ENCODE results near the gene CLCN3.

CLCN3 gene

DNA sequence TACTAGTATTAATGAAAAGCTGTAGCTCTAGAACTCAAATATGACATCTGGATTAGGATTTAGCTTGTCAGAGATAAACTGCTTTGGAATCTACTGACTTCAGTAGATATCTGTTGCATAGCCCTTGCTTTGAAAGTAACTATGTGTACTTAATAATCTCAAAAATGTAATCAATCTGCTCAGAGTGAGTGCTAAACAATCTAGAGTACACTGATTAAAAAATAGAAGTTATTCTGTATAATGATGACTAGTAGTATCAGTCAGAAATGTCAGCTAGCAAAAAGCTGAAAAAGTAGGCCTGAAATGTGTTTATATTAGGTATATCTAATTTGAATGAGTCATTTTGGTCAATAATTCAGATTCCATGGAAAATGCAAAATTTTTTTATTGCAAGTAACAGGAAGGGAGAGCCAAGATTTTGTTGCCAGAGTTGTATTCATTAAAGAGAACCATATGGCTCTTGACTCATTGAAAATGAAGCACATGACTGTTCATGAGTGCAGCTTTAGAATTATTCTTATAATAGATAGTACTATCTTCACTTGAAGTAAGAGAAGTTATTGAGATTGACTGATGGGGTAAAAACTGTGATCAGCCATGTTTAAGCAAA is 20.0 kb downstream of the CLCN3 start:
- FAIRE-seq: no peak
- DNase-seq (ENCODE audit: insufficient read length): no peak
- TF ChIP-seq POLR2AphosphoS5 (IDR thresholded peaks at IDR 0.05; ENCODE audit: low read depth, low read length) (no peak), TAF1 (IDR thresholded peaks at IDR 0.05; ENCODE audit: borderline replicate concordance, low read depth, low read length) (no peak), POLR2A (IDR thresholded peaks at IDR 0.05; ENCODE audit: low read depth, low read length) (no peak)

DNA sequence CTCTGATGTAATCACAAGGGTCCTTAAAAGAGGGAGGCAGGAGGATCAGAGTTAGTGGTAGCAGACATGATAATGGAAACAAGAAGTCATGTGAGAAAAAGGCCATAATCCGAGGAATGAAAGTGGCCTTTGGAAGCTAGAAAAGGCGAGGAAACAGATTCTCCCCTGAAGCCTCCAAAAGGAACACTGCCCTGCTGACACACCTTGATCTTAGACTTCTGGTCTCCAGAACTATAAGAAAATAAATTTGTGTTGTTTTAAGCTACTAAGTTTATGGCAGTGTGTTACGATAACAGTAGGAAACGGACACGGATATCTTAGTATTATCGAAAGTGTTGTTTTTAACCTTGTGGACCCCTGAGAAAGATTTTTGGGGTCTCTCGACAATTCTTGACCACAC is 24.4 kb downstream of the CLCN3 start:
- FAIRE-seq (no peak), DNase-seq (ENCODE audit: insufficient read length) (no peak)
- TF ChIP-seq TAF1 (IDR thresholded peaks at IDR 0.05; ENCODE audit: borderline replicate concordance, low read depth, low read length) (no peak), POLR2AphosphoS5 (IDR thresholded peaks at IDR 0.05; ENCODE audit: low read depth, low read length) (no peak), POLR2A (IDR thresholded peaks at IDR 0.05; ENCODE audit: low read depth, low read length) (no peak)

DNA sequence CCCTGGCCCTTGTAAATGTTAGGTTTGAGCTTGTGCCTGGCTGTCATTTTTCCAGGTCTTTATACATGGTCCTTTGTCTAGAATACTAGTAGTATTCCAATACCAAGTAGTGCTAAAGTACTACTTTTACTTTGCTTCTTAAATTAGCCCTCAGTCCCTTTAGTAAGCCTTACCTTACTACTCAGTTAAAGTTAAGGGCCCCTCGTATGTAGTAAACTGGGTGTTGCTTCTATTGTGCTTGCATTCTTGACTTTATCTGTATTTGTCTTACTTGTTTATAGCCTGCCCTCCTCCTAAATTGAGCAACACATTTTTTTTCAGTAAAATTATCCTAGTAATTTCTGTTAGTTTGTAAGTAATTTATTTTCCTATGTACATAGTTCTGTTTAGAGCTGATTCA is 25.2 kb downstream of the CLCN3 start:
- DNase-seq (ENCODE audit: insufficient read length) (no peak), FAIRE-seq (no peak)
- no peak for TF ChIP-seq POLR2A (IDR thresholded peaks at IDR 0.05; ENCODE audit: low read depth, low read length)
- no peak for TF ChIP-seq TAF1 (IDR thresholded peaks at IDR 0.05; ENCODE audit: borderline replicate concordance, low read depth, low read length)
- TF ChIP-seq POLR2AphosphoS5 (IDR thresholded peaks at IDR 0.05; ENCODE audit: low read depth, low read length): no peak

DNA sequence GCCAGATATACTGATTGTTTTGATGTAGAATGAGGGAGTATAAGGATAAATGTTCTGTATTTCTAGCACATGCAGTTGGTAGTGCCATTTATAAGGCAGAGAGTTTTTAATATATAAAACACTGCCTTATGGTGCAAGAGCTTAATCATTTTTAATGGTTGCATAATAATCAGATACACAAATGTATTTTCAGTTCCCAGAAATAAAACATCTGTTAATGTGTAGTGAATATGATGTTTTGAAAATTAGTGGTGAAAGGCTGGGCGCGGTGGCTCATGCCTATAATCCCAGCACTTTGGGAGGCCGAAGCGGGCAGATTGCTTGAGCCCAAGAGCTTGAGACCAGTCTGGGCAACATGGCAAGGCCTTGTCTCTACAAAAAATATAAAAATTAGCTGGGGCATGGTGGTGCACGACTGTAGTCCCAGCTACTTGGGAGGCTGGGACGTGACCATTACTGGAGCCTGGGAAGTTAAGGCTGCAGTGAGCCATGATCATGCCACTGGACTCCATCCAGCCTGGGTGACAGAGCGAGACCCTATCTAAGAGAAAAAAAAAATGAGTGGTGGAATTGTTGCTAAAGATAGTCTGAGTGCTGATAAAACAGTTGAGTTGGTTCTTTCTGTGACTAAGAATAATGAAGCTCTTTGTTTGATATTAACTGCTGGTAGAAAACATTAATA is 29.3 kb downstream of the CLCN3 start:
- FAIRE-seq (no peak), DNase-seq (ENCODE audit: insufficient read length) (no peak)
- TF ChIP-seq POLR2AphosphoS5 (IDR thresholded peaks at IDR 0.05; ENCODE audit: low read depth, low read length) (no peak), POLR2A (IDR thresholded peaks at IDR 0.05; ENCODE audit: low read depth, low read length) (no peak), TAF1 (IDR thresholded peaks at IDR 0.05; ENCODE audit: borderline replicate concordance, low read depth, low read length) (no peak)

- no peak for FAIRE-seq
- no peak for DNase-seq (ENCODE audit: insufficient read length)
- TF ChIP-seq TAF1 (IDR thresholded peaks at IDR 0.05; ENCODE audit: borderline replicate concordance, low read depth, low read length): no peak
Observed at GRCh38 chr4:169650227-169650936, 30.0 kb downstream of the CLCN3 start.

DNA sequence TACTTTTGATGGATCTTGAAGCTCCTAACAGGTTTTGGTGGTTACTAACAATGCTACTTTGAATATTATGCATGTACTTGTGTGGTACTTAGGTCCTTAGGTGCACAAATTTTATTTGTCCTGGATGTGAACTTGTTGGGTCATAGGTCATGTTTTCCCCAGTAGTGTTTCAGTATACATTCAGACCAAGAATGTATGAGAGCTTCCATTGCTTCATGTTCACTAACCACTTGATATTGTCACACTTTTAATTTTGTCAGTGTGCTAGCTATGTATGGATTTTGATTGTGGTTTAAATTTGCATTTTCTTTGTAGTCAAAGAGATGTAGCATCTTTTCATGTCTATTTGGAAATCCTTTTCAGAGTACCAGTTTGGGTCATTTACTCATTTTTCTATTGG is 32.2 kb downstream of the CLCN3 start:
- DNase-seq (ENCODE audit: insufficient read length): no peak

DNA sequence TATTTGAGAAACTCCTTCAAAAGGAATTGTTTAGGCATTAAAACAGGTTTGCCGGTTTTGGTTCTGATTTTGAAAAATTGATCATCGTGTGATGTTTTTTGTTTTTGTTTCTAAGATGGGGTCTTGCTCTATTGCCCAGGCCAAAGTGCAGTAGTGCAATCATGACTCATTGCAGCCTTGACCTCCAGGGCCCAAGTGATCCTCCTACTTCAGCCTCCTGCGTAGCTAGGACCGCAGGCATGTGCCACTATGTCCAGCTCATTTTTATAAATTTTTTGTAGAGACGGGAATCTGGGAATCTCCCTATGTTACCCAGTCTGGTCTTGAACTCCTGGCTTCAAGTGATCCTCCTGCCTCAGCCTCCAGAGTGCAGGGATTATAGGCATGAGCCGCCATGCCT is 35.0 kb downstream of the CLCN3 start:
- no peak for FAIRE-seq
- no peak for TF ChIP-seq POLR2A (IDR thresholded peaks at IDR 0.05; ENCODE audit: low read depth, low read length)
- TF ChIP-seq TAF1 (IDR thresholded peaks at IDR 0.05; ENCODE audit: borderline replicate concordance, low read depth, low read length): no peak
- TF ChIP-seq POLR2AphosphoS5 (IDR thresholded peaks at IDR 0.05; ENCODE audit: low read depth, low read length): no peak
- no peak for DNase-seq (ENCODE audit: insufficient read length)

More for the DNA sequence above, 32.2 kb downstream of the CLCN3 start:
- TF ChIP-seq TAF1 (IDR thresholded peaks at IDR 0.05; ENCODE audit: borderline replicate concordance, low read depth, low read length) (no peak), POLR2AphosphoS5 (IDR thresholded peaks at IDR 0.05; ENCODE audit: low read depth, low read length) (no peak), POLR2A (IDR thresholded peaks at IDR 0.05; ENCODE audit: low read depth, low read length) (no peak)
- peak; percentile 61 for FAIRE-seq

DNA sequence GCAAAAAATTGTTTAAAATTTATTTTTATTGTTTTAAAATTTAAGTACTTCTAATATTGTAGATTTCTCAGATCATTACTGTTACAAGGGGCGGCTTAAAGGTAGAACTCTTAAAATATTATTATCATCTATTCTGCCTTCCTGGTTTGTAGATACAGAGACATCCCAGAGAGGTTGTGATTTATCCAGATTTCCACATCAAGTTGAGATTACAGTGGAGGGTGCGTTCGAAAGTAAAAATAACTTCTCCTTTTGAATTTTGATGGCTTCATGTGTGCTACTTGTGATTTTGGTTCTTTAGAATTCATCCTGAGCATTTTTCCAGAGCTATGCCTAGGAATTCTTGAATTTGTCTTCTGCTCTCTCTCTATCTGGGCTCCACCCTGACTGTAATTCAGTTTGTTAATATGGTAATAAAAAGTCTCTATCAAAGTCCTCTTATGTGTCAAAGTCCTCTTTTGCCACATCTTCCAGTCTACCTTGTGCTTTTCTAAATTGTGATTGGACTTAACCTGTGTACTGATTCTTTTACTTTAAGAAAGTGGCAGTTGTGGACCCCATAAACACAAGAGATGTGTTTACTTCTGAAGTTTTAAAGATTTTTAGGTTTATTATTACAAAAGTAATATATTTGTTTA is 37.2 kb downstream of the CLCN3 start:
- DNase-seq (ENCODE audit: insufficient read length) (no peak), FAIRE-seq (no peak)
- no peak for TF ChIP-seq TAF1 (IDR thresholded peaks at IDR 0.05; ENCODE audit: borderline replicate concordance, low read depth, low read length)
- no peak for TF ChIP-seq POLR2AphosphoS5 (IDR thresholded peaks at IDR 0.05; ENCODE audit: low read depth, low read length)
- TF ChIP-seq POLR2A (IDR thresholded peaks at IDR 0.05; ENCODE audit: low read depth, low read length): no peak

DNA sequence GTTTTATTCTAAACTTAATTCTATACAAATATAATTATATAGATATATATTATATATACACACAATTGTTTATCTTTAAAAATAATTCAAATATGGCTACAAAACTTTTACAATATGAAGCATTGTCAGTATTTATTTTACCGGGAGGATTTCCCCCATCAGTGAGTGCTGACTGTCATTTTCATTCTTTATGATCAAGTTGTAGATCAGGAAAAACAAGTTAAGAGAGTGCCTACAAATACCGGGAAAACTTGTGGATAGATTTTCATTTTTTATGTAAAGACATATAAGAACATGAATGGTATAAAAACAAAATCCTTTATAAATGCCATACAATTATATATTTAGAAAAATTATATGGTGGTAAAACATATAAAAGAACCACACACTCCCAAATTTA is 37.8 kb downstream of the CLCN3 start:
- FAIRE-seq: no peak
- no peak for DNase-seq (ENCODE audit: insufficient read length)
- TF ChIP-seq TAF1 (IDR thresholded peaks at IDR 0.05; ENCODE audit: borderline replicate concordance, low read depth, low read length): no peak
- TF ChIP-seq POLR2AphosphoS5 (IDR thresholded peaks at IDR 0.05; ENCODE audit: low read depth, low read length): no peak
- TF ChIP-seq POLR2A (IDR thresholded peaks at IDR 0.05; ENCODE audit: low read depth, low read length): no peak

DNA sequence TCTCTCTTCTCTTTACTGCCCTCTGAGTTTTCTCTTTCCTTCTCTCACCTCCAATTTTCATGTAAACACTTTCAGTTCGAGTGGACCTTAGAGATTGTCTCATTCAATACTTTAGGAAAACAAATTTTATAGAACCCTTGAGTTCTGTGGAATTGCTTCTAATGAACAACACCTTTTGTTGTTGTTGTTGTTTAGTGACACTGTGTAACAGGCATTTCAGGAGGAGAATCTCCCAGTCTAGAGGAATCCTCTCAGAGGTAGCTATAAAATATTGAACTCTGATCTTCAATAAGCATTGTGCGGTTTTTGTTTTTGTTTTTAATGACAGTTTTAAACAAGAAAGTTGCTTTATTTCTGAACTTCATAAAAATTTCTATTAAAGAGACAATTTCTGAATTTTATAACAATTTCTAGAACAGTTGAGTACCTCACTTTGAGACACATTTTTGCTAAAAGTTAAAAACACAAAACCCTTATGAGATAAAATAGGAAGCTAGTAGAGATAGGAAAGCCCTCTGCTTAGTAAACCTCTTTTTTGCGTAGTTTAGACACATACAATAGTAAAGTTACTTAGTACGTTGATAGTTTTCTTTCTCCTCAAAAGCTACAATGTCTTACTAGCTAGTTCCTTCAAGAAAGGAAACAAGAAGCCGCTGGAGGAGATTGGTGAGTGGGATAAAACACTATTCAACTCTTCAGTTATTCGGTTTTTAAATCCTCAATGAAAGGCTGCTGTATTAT is 38.8 kb downstream of the CLCN3 start:
- no peak for TF ChIP-seq TAF1 (IDR thresholded peaks at IDR 0.05; ENCODE audit: borderline replicate concordance, low read depth, low read length)
- no peak for TF ChIP-seq POLR2AphosphoS5 (IDR thresholded peaks at IDR 0.05; ENCODE audit: low read depth, low read length)
- no peak for TF ChIP-seq POLR2A (IDR thresholded peaks at IDR 0.05; ENCODE audit: low read depth, low read length)
- DNase-seq (ENCODE audit: insufficient read length): no peak
- no peak for FAIRE-seq

All from GM12892 (cell line).